Loucy (cell line): ENCODE data around the gene SIDT2.

Source experiments
- CTCF ChIP-seq: fragments of 200-600 bp; sonication (generic); conservative IDR thresholded peaks from 2 replicates; pipeline ENCODE4 v1.5.1; 2014; ENCODE audit warnings: mild to moderate bottlenecking, antibody characterized with exemption, low read length
- EZH2phosphoT487 ChIP-seq: fragments of 200-600 bp; IDR thresholded peaks from 2 replicates; pipeline ENCODE4 v1.6.1; 2018; ENCODE audit warnings: antibody characterized with exemption, mild to moderate bottlenecking, moderate library complexity, borderline replicate concordance

GRCh38 chr11:117130879-117131278 lies 47.7 kb upstream of the SIDT2 start:
- TF ChIP-seq EZH2phosphoT487 (no peak), CTCF (no peak)
